ENCODE data around the gene MCUR1. TPM values are rescaled to one million over a fixed set of nuclear protein-coding genes. Genes with fewer than 3 reads are reported as not detected.
"Not testable (repeated sequence)": the region's sequence is repeated elsewhere in the genome, so short reads cannot be mapped to it uniquely, and the experiment has no call there.

Gene MCUR1, protein sequence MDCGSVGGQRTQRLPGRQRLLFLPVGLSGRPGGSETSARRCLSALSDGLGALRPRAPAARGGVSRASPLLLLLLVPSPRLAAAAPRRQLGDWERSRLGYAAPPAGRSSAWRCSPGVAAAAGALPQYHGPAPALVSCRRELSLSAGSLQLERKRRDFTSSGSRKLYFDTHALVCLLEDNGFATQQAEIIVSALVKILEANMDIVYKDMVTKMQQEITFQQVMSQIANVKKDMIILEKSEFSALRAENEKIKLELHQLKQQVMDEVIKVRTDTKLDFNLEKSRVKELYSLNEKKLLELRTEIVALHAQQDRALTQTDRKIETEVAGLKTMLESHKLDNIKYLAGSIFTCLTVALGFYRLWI
- 13.8 and 20.2 TPM in 2 replicates for total RNA-seq
- 44.7 and 51.6 TPM in 2 replicates for polyA plus RNA-seq

DNA sequence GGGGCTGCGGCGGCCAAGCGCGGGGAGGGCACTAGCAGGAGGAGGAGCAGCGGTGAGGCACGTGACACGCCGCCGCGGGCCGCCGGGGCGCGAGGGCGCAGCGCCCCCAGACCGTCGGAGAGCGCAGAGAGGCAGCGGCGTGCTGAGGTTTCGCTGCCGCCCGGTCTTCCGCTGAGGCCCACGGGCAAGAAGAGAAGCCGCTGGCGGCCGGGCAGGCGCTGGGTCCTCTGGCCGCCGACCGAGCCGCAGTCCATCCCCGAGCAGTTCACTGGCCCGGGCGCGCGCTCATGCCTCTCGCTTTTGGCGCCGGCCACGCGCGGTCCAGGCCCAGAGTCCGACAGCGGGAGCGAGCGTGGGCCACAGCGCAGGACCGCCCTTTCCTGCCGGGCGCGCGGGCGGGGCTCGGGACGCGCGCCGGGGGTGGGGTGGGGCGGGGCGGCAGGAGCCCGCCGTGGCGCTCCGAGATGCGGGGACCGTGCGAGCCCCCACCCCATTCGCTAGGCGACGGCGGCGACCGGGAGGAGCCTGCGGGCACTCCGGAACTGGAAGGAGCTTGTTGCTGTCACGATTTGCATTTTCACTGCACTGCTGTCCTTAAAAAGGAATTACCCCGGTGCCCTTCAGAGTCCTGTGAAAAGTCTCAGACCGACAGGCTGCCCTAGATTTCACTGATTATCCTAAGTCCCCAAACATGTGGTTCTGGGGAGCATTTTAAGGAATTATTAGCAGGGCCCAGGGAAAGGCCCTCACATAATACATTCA is at the start of gene MCUR1:
TSS of gene MCUR1 (minus strand) at position 382 of the 762 bp plus-strand sequence. CDS start at position 254, 128 bp downstream.
- no peaks in the 10 kb centered on the region for H3K36me3 ChIP-seq
- peak; percentile 89 to 92 for DNase-seq (ENCODE audit: low read depth in 1 of 2, low spot score in 1 of 2)
- peak within 1 kb of the TSS; percentile 81 for H3K4me3 ChIP-seq
- H3K27ac ChIP-seq: peak within 1 kb of the TSS; percentile 98
- H3K27me3 ChIP-seq: no peaks in the 10 kb centered on the region
- TF ChIP-seq, protein P1, sequence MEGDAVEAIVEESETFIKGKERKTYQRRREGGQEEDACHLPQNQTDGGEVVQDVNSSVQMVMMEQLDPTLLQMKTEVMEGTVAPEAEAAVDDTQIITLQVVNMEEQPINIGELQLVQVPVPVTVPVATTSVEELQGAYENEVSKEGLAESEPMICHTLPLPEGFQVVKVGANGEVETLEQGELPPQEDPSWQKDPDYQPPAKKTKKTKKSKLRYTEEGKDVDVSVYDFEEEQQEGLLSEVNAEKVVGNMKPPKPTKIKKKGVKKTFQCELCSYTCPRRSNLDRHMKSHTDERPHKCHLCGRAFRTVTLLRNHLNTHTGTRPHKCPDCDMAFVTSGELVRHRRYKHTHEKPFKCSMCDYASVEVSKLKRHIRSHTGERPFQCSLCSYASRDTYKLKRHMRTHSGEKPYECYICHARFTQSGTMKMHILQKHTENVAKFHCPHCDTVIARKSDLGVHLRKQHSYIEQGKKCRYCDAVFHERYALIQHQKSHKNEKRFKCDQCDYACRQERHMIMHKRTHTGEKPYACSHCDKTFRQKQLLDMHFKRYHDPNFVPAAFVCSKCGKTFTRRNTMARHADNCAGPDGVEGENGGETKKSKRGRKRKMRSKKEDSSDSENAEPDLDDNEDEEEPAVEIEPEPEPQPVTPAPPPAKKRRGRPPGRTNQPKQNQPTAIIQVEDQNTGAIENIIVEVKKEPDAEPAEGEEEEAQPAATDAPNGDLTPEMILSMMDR (IDR thresholded peaks at IDR 0.05; ENCODE audit: low read depth, low read length): peak; percentile 11
- peaks cover 38% of the 10 kb centered on the region for H3K4me1 ChIP-seq (ENCODE audit: low read depth)
- no peaks in the 10 kb centered on the region for H3K9me3 ChIP-seq (ENCODE audit: low read depth)

DNA sequence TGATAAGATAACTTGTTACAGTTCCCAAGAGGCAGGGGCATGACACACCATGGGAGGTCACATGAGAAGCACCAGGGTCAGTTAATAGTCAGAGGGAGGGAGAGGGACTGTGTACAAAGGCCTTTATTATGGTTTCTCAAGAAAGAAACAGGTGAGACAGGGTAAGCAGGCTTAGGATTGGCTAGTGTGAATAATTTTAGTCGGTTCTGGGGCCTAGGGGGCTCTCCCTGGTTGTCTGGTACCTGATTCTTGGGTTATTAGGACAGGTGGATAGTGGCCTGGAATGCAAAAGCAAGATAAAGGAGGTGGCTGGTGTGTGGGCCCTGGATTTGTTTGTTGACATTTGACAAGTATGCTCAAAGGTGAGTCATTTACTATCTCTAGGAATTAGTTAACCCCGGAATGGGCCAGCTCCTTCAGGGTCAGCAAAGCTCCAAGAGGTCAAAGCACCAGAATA is 49.4 kb upstream of the MCUR1 start:
- no peak for DNase-seq (ENCODE audit: low read depth in 1 of 2, low spot score in 1 of 2)
- TF ChIP-seq, protein P1 (IDR thresholded peaks at IDR 0.05; ENCODE audit: low read depth, low read length): no peak
- Histone ChIP-seq H3K27ac (no peak overlapping the region), H3K4me3 (no peak overlapping the region), H3K27me3 (peaks cover 17% of the 10 kb centered on the region), H3K4me1 (ENCODE audit: low read depth) (no peaks in the 10 kb centered on the region), H3K9me3 (ENCODE audit: low read depth) (no peaks in the 10 kb centered on the region), H3K36me3 (no peaks in the 10 kb centered on the region)

DNA sequence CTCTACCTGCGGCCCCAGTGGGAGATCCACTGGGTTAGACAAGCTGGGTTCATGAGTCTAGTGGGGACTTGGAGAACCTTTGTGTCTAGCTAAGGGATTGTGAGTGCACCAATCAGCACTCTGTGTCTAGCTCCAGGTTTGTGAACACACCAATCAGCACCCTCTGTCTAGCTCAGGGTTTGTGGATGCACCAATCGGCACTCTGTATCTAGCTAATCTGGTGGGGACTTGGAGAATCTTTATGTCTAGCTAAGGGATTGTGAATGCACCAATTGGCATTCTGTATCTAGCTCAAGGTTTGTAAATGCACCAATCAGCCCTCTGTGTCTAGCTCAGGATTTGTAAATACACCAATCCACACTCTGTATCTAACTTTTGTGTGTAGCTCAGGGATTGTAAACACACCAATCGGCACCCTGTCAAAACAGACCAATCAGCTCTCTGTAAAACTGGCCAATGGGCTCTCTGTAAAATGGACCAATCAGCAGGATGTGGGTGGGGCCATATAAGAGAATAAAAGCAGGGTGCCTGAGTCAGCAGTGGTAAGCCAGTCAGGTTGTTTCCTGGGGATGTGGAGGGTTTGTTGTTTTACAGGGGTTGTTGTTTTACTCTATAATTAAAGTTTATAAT is 46.3 kb upstream of the MCUR1 start:
- H3K36me3 ChIP-seq; H3K9me3 ChIP-seq (ENCODE audit: low read depth); H3K4me3 ChIP-seq; H3K27ac ChIP-seq; H3K4me1 ChIP-seq (ENCODE audit: low read depth); DNase-seq (ENCODE audit: low read depth in 1 of 2, low spot score in 1 of 2): not testable (repeated sequence)
- H3K27me3 ChIP-seq: peaks cover 31% of the 10 kb centered on the region

DNA sequence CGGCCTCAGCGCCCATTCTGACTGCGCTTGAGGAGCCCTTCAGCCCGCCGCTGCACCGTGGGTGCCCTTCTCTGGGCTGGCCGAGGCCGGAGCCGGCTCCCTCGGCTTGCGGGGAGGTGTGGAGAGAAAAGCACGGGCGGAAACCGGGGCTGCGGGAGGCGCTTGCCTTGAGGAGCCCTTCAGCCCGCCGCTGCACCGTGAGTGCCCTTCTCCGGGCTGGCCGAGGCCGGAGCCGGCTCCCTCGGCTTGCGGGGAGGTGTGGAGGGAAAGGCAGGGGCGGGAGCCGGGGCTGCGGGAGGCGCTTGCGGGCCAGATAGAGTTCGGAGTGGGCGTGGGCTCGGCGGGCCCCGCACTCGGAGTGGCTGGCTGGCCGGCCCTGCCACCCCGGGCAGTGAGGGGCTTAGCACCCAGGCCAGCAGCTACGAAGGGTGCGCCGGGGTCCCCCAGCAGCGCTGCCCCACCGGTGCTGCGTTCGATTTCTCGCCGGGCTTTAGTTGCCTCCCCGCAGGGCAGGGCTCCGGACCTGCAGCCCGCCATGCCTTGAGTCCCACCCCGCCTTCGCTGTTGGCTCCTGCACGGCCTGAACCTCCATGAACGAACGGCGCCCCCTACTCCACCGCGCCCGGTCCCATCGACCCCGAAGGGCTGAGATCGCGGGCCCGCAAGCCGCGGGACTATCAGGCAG is 45.7 kb upstream of the MCUR1 start:
- TF ChIP-seq, protein P1 (IDR thresholded peaks at IDR 0.05; ENCODE audit: low read depth, low read length): no peak
- no peak overlapping the region for H3K27ac ChIP-seq
- H3K27me3 ChIP-seq: peaks cover 31% of the 10 kb centered on the region
- DNase-seq (ENCODE audit: low read depth in 1 of 2, low spot score in 1 of 2): no peak
- H3K4me3 ChIP-seq: peak overlapping the region; percentile 27
- H3K36me3 ChIP-seq: no peaks in the 10 kb centered on the region
- no peaks in the 10 kb centered on the region for H3K9me3 ChIP-seq (ENCODE audit: low read depth)
- H3K4me1 ChIP-seq (ENCODE audit: low read depth): no peaks in the 10 kb centered on the region

DNA sequence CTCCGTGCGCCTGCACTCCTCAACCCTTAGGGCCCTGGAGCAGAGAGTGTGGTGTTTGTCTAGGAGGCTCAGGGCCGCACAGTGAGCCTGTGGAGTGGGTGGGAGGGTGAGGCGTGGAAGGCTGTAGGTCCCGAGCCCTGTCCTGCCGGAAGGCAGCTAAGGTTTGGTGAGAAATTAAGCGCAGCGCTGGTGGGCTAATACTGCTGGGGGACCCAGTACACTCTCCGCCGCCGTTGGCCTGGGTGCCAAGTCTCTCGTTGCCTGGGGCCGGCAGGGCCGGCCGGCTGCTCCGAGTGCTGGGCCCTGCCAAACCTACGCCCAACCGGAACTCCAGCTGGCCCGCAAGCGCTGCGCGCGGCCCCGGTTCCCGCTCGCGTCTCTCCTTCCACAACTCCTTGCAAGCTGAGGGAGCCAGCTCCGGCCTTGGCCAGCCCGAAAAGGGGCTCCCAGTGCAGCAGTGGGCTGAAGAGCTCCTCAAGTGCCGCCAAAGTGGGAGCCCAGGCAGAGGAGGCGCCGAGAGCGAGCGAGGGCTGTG is 40.4 kb upstream of the MCUR1 start:
- no peak for DNase-seq (ENCODE audit: low read depth in 1 of 2, low spot score in 1 of 2)
- TF ChIP-seq, protein P1 (IDR thresholded peaks at IDR 0.05; ENCODE audit: low read depth, low read length): no peak

More for the DNA sequence above, 40.4 kb upstream of the MCUR1 start:
- Histone ChIP-seq H3K27me3 (peaks cover 24% of the 10 kb centered on the region), H3K4me1 (ENCODE audit: low read depth) (no peaks in the 10 kb centered on the region), H3K36me3 (no peaks in the 10 kb centered on the region), H3K4me3 (no peak overlapping the region), H3K9me3 (ENCODE audit: low read depth) (no peaks in the 10 kb centered on the region), H3K27ac (no peak overlapping the region)
